Measurements from ENCODE around the gene LGI1. TPM values are rescaled to one million over a fixed set of nuclear protein-coding genes. Genes with fewer than 3 reads are reported as not detected.

Gene LGI1
- total RNA-seq, 2 donors from 2014 or later, result 0.60 to 2.6 TPM

DNA sequence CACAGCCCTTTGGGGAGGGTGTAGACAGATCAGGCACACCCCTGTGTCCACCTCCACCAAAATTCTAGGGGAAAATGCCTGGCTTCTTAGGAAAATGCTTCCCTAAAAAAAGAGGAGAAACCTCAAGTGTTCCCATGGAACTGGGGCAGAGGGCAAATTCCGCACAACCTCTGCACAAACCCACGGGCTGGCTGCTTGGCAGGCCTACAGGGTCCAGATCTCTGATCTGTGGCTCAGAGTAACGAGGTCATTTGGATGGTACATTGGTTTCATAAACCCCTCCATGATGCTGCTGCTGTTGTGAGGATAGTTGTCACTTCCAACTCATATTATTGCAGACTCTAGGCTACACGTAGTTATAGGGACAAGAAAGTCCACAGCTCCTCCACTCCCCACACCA lies 16.0 kb downstream of the LGI1 start:
- Mint-ChIP-seq H3K27me3 (ENCODE audit: insufficient read depth) (no peaks in the 10 kb centered on the region), H3K9me3 (no peaks in the 10 kb centered on the region), H3K4me1 (peaks cover 37% of the 10 kb centered on the region), H3K4me3 (no peak overlapping the region), H3K36me3 (ENCODE audit: low read depth) (no peaks in the 10 kb centered on the region), H3K27ac (no peak overlapping the region)
- Histone ChIP-seq H3K9ac (ENCODE audit: extremely low read depth, low read length, poor library complexity, severe bottlenecking) (no peak overlapping the region), H3K27ac (ENCODE audit: low read depth, low read length) (no peak overlapping the region), H3K4me3 (ENCODE audit: low read length) (no peak overlapping the region), H3K27me3 (ENCODE audit: control insufficient read depth, insufficient read depth, low read length, poor library complexity, severe bottlenecking) (no peaks in the 10 kb centered on the region), H3K9me3 (ENCODE audit: control insufficient read depth, low read length) (no peaks in the 10 kb centered on the region), H3K4me1 (ENCODE audit: control insufficient read depth, insufficient read depth, low read length) (peaks cover 3% of the 10 kb centered on the region), H3K36me3 (ENCODE audit: control insufficient read depth, insufficient read depth, low read length) (no peaks in the 10 kb centered on the region)
- no peak for DNase-seq
- TF ChIP-seq CTCF (conservative IDR thresholded peaks at IDR 0.05), result no peak
- 94% methylated on average over 4 of the region's 4 CpGs; no CpG with 5 or more reads in 1 of the 2 experiments for WGBS, 2 experiments (ENCODE audit: insufficient coverage in 1 of 2, insufficient read length in 1 of 2)

DNA sequence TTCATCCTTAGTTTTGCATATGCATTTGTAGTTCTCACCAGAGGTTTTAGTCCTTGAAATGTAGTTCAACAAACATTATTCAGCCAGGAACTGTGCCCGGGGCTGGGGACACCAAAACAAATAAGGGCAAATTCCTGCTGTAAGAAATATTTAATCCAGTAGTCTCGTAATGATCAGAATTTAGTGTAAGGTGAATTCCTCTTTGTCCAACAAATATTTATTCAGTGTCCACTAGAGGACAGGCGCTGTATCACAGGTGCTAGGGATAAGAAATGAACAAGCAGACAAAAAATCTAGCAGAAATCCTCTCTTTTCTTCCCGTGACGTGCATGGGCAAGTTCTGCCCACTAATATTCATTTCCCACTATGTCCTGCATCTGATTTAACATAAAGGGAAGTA lies 17.6 kb downstream of the LGI1 start:
- Histone ChIP-seq H3K36me3 (ENCODE audit: control insufficient read depth, insufficient read depth, low read length) (no peaks in the 10 kb centered on the region), H3K9ac (ENCODE audit: extremely low read depth, low read length, poor library complexity, severe bottlenecking) (no peak overlapping the region), H3K9me3 (ENCODE audit: control insufficient read depth, low read length) (no peaks in the 10 kb centered on the region), H3K4me3 (ENCODE audit: low read length) (no peak overlapping the region), H3K27me3 (ENCODE audit: control insufficient read depth, insufficient read depth, low read length, poor library complexity, severe bottlenecking) (no peaks in the 10 kb centered on the region), H3K4me1 (ENCODE audit: control insufficient read depth, insufficient read depth, low read length) (peaks cover 3% of the 10 kb centered on the region), H3K27ac (ENCODE audit: low read depth, low read length) (no peak overlapping the region)
- Mint-ChIP-seq H3K36me3 (ENCODE audit: low read depth) (no peaks in the 10 kb centered on the region), H3K4me1 (peaks cover 30% of the 10 kb centered on the region), H3K27ac (no peak overlapping the region), H3K9me3 (no peaks in the 10 kb centered on the region), H3K4me3 (no peak overlapping the region), H3K27me3 (ENCODE audit: insufficient read depth) (no peaks in the 10 kb centered on the region)
- 95 to 100% methylated on average over 3 to 5 of the region's 5 CpGs for WGBS, 2 experiments (ENCODE audit: insufficient coverage in 1 of 2, insufficient read length in 1 of 2)
- DNase-seq, result no peak
- TF ChIP-seq CTCF (conservative IDR thresholded peaks at IDR 0.05), result peak; percentile 14

DNA sequence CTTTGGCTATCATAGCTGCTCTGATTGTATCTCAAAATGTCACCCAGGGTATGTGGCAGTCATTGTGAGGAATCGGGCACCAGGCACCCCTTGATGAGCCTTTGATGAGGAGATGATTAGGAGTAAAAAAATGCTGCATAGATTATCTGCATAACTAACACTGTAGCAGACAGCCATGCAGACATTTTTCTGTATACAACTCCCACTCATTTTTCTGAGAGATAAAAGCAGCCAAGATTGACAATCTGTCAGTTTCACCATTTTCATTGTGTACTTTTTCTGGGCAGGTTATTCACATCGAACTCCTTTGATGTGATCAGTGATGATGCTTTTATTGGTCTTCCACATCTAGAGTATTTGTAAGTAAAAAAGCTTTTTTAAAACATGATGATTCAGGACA lies 19.4 kb downstream of the LGI1 start:
- Histone ChIP-seq H3K9me3 (ENCODE audit: control insufficient read depth, low read length) (no peaks in the 10 kb centered on the region), H3K27me3 (ENCODE audit: control insufficient read depth, insufficient read depth, low read length, poor library complexity, severe bottlenecking) (no peaks in the 10 kb centered on the region), H3K36me3 (ENCODE audit: control insufficient read depth, insufficient read depth, low read length) (no peaks in the 10 kb centered on the region), H3K4me3 (ENCODE audit: low read length) (no peak overlapping the region), H3K4me1 (ENCODE audit: control insufficient read depth, insufficient read depth, low read length) (peaks cover 5% of the 10 kb centered on the region), H3K27ac (ENCODE audit: low read depth, low read length) (peak overlapping the region; percentile 74), H3K9ac (ENCODE audit: extremely low read depth, low read length, poor library complexity, severe bottlenecking) (no peak overlapping the region)
- WGBS, 2 experiments (ENCODE audit: insufficient coverage in 1 of 2, insufficient read length in 1 of 2), result 67 to 70% methylated on average over 2 of the region's 2 CpGs
- H3K36me3 Mint-ChIP-seq (ENCODE audit: low read depth), result no peaks in the 10 kb centered on the region
- DNase-seq, result no peak
- H3K4me3 Mint-ChIP-seq, result no peak overlapping the region
- H3K9me3 Mint-ChIP-seq, result no peaks in the 10 kb centered on the region
- H3K27me3 Mint-ChIP-seq (ENCODE audit: insufficient read depth), result no peaks in the 10 kb centered on the region
- no peak overlapping the region for H3K27ac Mint-ChIP-seq
- H3K4me1 Mint-ChIP-seq, result peaks cover 32% of the 10 kb centered on the region
- no peak for TF ChIP-seq CTCF (conservative IDR thresholded peaks at IDR 0.05)

Measured in endodermal cell (in vitro differentiated cells).